Transverse colon (tissue), 4 donors: ENCODE measurements around the gene SH3PXD2B. TPM values are rescaled to one million over a fixed set of nuclear protein-coding genes. Genes with fewer than 3 reads are reported as not detected.

Experiments used
- DNase-seq: peaks from one replicate; pipeline ENCODE4 v3.0.0-alpha.2; 2019
- H3K27ac ChIP-seq, 4 donors: fragments of 200-600 bp; sonication (generic); 2 replicates each; pipeline ENCODE4 v1.5.1; 2016 to 2018; ENCODE audit warnings: inconsistent platforms in 4 of 4
- H3K27me3 ChIP-seq: fragments of 200-600 bp; sonication (generic); 2 replicates; pipeline ENCODE4 v1.5.1; 2017; ENCODE audit warnings: inconsistent platforms
- H3K36me3 ChIP-seq, 4 donors: fragments of 200-600 bp; sonication (generic); 2 replicates each; pipeline ENCODE4 v1.5.1; 2017 to 2019; ENCODE audit warnings: inconsistent platforms in 4 of 4
- H3K4me1 ChIP-seq, 4 donors: fragments of 200-600 bp; sonication (generic); 2 replicates each; pipeline ENCODE4 v1.5.1; 2017 to 2020; ENCODE audit warnings: inconsistent platforms in 4 of 4
- H3K4me3 ChIP-seq, 4 donors: fragments of 200-600 bp; sonication (generic); 1 replicate in 1 of 4; 2 replicates in 3 of 4; pipeline versions ENCODE4 v1.5.1 to v1.6.1; 2017 to 2019; ENCODE audit warnings: inconsistent platforms in 4 of 4
- H3K9me3 ChIP-seq, 2 donors: fragments of 200-600 bp; sonication (generic); 2 replicates each; pipeline ENCODE4 v1.5.1; 2017 to 2019; ENCODE audit warnings: inconsistent platforms in 2 of 2
- CTCF ChIP-seq, 5 experiments: fragments of 200-600 bp in 3 of 5; fragments of 450-650 bp in 2 of 5; sonication (generic) in 3 of 5; IDR thresholded peaks; 1 replicate in 2 of 5; 2 replicates in 3 of 5; pipeline ENCODE4 v1.5.1; 2016 to 2017; ENCODE audit warnings: antibody characterized with exemption in 5 of 5, inconsistent platforms in 3 of 5, mild to moderate bottlenecking in 2 of 5, moderate library complexity in 1 of 5
- EP300 ChIP-seq: sonication (generic); formaldehyde crosslinking; IDR thresholded peaks from one replicate; pipeline ENCODE4 v1.6.1; 2017; ENCODE audit warnings: antibody characterized with exemption, low read depth
- POLR2A ChIP-seq: fragments of 450-650 bp; IDR thresholded peaks from one replicate; pipeline ENCODE4 v1.6.1; 2016; ENCODE audit warnings: antibody characterized with exemption, mild to moderate bottlenecking, moderate library complexity
- POLR2AphosphoS5 ChIP-seq, 3 donors: sonication (generic); formaldehyde crosslinking; IDR thresholded peaks; one replicate each; pipeline ENCODE4 v1.6.1; 2016; ENCODE audit warnings: antibody characterized with exemption in 3 of 3
- WGBS, 2 donors: methylation state at CpG; one replicate each; pipeline ENCODE4 v1.1.5; 2018; ENCODE audit warnings: low coverage in 1 of 2; 5-methylcytosine and 5-hydroxymethylcytosine counted together
- in situ Hi-C, 4 donors: fragments of 200-750 bp; cut with MboI; loops; one replicate each; pipeline versions ENCODE4 v1.15.0 to v1.15.1; 2017; ENCODE audit warnings: low sequenced_read_pairs in 3 of 4, low pct_ligation_motif_present in 1 of 4, low pct_unique_long_range_greater_than_20kb in 1 of 4
- intact Hi-C: fragments of 100-400 bp; cut with DNase I; formaldehyde crosslinking; loops from one replicate; pipeline ENCODE4 v1.15.1; 2023; ENCODE audit warnings: low total_unique reads
- total RNA-seq, 4 donors: library from RNA; depleted of rRNA; stranded (reverse); fragments of >200 nt; gene quantifications; one replicate each; pipeline ENCODE4 v1.1.0, GENCODE V29; 2016

SH3PXD2B gene
- total RNA-seq, 4 donors from 2014 or later: 10.2 to 26.6 (median 14.6) TPM

- 84 to 92% methylated on average over 2 to 5 of the region's 5 CpGs for WGBS, 2 donors
- intact Hi-C loops: no loop called here
- TF ChIP-seq EP300 (no peak), CTCF (IDR thresholded peaks at IDR 0.05) (no peak), POLR2A (no peak), POLR2AphosphoS5 (IDR thresholded peaks at IDR 0.05) (no peak)
- Histone ChIP-seq H3K27me3 (no peaks in the 10 kb centered on the region), H3K27ac (no peak overlapping the region), H3K9me3 (no peaks in the 10 kb centered on the region), H3K36me3 (peaks cover 0 to 6% (median 0%) of the 10 kb centered on the region in 4 donors), H3K4me3 (no peak overlapping the region), H3K4me1 (no peaks in the 10 kb centered on the region)
- in situ Hi-C loops: no loop called here
- no peak for DNase-seq
Observed at GRCh38 chr5:172348084-172348483, 106.2 kb downstream of the SH3PXD2B start.

- Histone ChIP-seq H3K36me3 (peaks cover 0 to 6% (median 0%) of the 10 kb centered on the region in 4 donors), H3K9me3 (no peaks in the 10 kb centered on the region)
Observed at GRCh38 chr5:172347496-172348052, 106.8 kb downstream of the SH3PXD2B start.

GRCh38 chr5:172345881-172346280 is 108.4 kb downstream of the SH3PXD2B start:
- Histone ChIP-seq H3K27me3 (no peaks in the 10 kb centered on the region), H3K9me3 (no peaks in the 10 kb centered on the region), H3K36me3 (peaks cover 0 to 6% (median 0%) of the 10 kb centered on the region in 4 donors), H3K4me3 (no peak overlapping the region), H3K27ac (no peak overlapping the region), H3K4me1 (no peaks in the 10 kb centered on the region)
- DNase-seq: no peak
- in situ Hi-C loops (no loop called here), intact Hi-C loops (no loop called here)
- TF ChIP-seq CTCF (IDR thresholded peaks at IDR 0.05) (no peak), EP300 (no peak), POLR2A (no peak), POLR2AphosphoS5 (IDR thresholded peaks at IDR 0.05) (no peak)
- 74 to 88% methylated on average over 8 to 11 of the region's 11 CpGs for WGBS, 2 donors

More at GRCh38 chr5:172347496-172348052, 106.8 kb downstream of the SH3PXD2B start:
- WGBS, 2 donors: 58 to 60% methylated on average over 1 to 8 of the region's 8 CpGs
- H3K27me3 ChIP-seq: no peaks in the 10 kb centered on the region
- intact Hi-C loops (no loop called here), in situ Hi-C loops (no loop called here)
- DNase-seq: no peak
- TF ChIP-seq POLR2AphosphoS5 (IDR thresholded peaks at IDR 0.05): no peak
- no peak for TF ChIP-seq POLR2A
- TF ChIP-seq CTCF (IDR thresholded peaks at IDR 0.05): no peak
- no peak for TF ChIP-seq EP300
- no peak overlapping the region for H3K4me3 ChIP-seq
- no peaks in the 10 kb centered on the region for H3K4me1 ChIP-seq
- H3K27ac ChIP-seq: no peak overlapping the region

DNA sequence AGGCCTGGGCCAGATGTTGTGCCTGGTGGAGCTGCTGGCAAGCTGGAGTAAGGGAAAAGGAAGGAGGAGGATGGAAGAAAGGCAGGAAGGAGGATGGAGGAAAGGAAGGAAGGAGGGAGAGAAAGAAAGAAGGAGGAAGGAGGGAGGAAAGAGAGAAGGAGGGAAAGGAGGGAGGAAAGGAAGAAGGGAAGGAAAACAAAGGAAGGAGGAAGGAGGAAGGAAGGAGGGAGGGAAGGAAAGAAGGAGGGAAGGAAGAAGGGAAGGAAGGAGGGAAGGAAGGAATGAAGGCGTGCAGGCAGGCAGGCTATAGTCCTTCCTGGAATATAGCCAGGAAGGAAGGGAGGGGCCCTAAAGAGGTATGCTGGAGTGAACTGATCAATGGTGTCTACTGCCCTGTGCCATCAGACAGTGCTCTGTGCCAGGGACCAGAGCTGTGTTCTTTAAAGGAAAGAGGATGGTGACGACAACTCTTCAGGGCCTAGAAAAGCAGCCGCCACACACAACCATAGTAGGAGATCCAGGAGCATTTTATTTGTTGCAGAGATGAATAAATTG is 109.4 kb downstream of the SH3PXD2B start:
- no peak overlapping the region for H3K4me3 ChIP-seq
- TF ChIP-seq CTCF (IDR thresholded peaks at IDR 0.05) (no peak), POLR2AphosphoS5 (IDR thresholded peaks at IDR 0.05) (no peak)
- no peak overlapping the region for H3K27ac ChIP-seq
- H3K9me3 ChIP-seq: no peaks in the 10 kb centered on the region
- H3K27me3 ChIP-seq: no peaks in the 10 kb centered on the region
- intact Hi-C loops: no loop called here
- in situ Hi-C loops: no loop called here
- no peak for DNase-seq
- H3K4me1 ChIP-seq: no peaks in the 10 kb centered on the region
- peaks cover 0 to 6% (median 0%) of the 10 kb centered on the region in 4 donors for H3K36me3 ChIP-seq
- WGBS, 2 donors: 30 to 72% methylated on average over 1 to 3 of the region's 3 CpGs
